ENCODE data around the gene MYOM1. TPM values are rescaled to one million over a fixed set of nuclear protein-coding genes. Genes with fewer than 3 reads are reported as not detected.

MYOM1 gene
- total RNA-seq, 1 experiment from 2014 or later: 0.92 TPM

Other genes starting within 250 kb of the MYOM1 start
- 38.3 TPM for gene LPIN2, start 206.8 kb downstream of the MYOM1 start, total RNA-seq (2021; ENCODE audit: unreplicated experiment)
- gene MYL12A, start 27.8 kb upstream of the MYOM1 start, total RNA-seq (2021; ENCODE audit: unreplicated experiment): 489 TPM
- gene MYL12B, start 42.2 kb upstream of the MYOM1 start, total RNA-seq (2021; ENCODE audit: unreplicated experiment): 420 TPM
- gene TGIF1, start 230.2 kb upstream of the MYOM1 start, total RNA-seq (2021; ENCODE audit: unreplicated experiment): 171 TPM